Measurements from ENCODE around the gene MAP3K9. TPM values are rescaled to one million over a fixed set of nuclear protein-coding genes. Genes with fewer than 3 reads are reported as not detected.

The MAP3K9 gene
- total RNA-seq, 2 experiments from 2014 or later: 5.2 to 6.1 TPM

GRCh38 chr14:70742316-70742715 lies 67.0 kb downstream of the MAP3K9 start:
- Mint-ChIP-seq H3K9me3 (ENCODE audit: low read depth) (no peaks in the 10 kb centered on the region), H3K27ac (no peak overlapping the region), H3K36me3 (ENCODE audit: low read depth) (peaks cover 12% of the 10 kb centered on the region), H3K4me3 (no peak overlapping the region), H3K4me1 (no peaks in the 10 kb centered on the region), H3K27me3 (no peaks in the 10 kb centered on the region)
- intact Hi-C loops (cut with DNase I, micrococcal nuclease): no loop called here
- ATAC-seq (no peak), DNase-seq (no peak)
- CTCF ChIA-PET: no interaction called here
- POLR2A ChIA-PET: interaction anchor here (0.6 kb wide), 1 partner anchor 76 kb away, joined by 3 read pairs; no protein-coding TSS in a partner anchor

GRCh38 chr14:70741482-70741881 lies 67.8 kb downstream of the MAP3K9 start:
- DNase-seq (no peak), ATAC-seq (no peak)
- ChIA-PET CTCF (no interaction called here), POLR2A (no interaction called here)
- H3K27me3 Mint-ChIP-seq: no peaks in the 10 kb centered on the region
- no peak overlapping the region for H3K27ac Mint-ChIP-seq
- H3K4me1 Mint-ChIP-seq: no peaks in the 10 kb centered on the region
- no peak overlapping the region for H3K4me3 Mint-ChIP-seq
- peaks cover 12% of the 10 kb centered on the region for H3K36me3 Mint-ChIP-seq (ENCODE audit: low read depth)
- intact Hi-C loops (cut with DNase I, micrococcal nuclease): no loop called here
- no peaks in the 10 kb centered on the region for H3K9me3 Mint-ChIP-seq (ENCODE audit: low read depth)

- H3K4me1 Mint-ChIP-seq: no peaks in the 10 kb centered on the region
- no peaks in the 10 kb centered on the region for H3K9me3 Mint-ChIP-seq (ENCODE audit: low read depth)
- no peak overlapping the region for H3K27ac Mint-ChIP-seq
- intact Hi-C loops (cut with DNase I, micrococcal nuclease): no loop called here
- CTCF ChIA-PET: interaction anchor here (0.7 kb wide), 1 partner anchor 24 kb away, joined by 3 read pairs; no protein-coding TSS in a partner anchor
- ATAC-seq (no peak), DNase-seq (no peak)
- no peaks in the 10 kb centered on the region for H3K27me3 Mint-ChIP-seq
- no peak overlapping the region for H3K4me3 Mint-ChIP-seq
- POLR2A ChIA-PET: no interaction called here
- peaks cover 19% of the 10 kb centered on the region for H3K36me3 Mint-ChIP-seq (ENCODE audit: low read depth)
Observed at GRCh38 chr14:70735043-70735442, 74.3 kb downstream of the MAP3K9 start.

GRCh38 chr14:70731447-70732239 lies 77.7 kb downstream of the MAP3K9 start:
- peak; percentile 44 for ATAC-seq
- ChIA-PET POLR2A (interaction anchor here (0.8 kb wide), 1 partner anchor 414 kb away, joined by 4 read pairs; no protein-coding TSS in a partner anchor), CTCF (interaction anchor here (0.6 kb wide), 1 partner anchor 1821 kb away, joined by 3 read pairs; no protein-coding TSS in a partner anchor)
- intact Hi-C loops (cut with DNase I, micrococcal nuclease): no loop called here
- no peaks in the 10 kb centered on the region for H3K9me3 Mint-ChIP-seq (ENCODE audit: low read depth)
- no peaks in the 10 kb centered on the region for H3K4me1 Mint-ChIP-seq
- peaks cover 10% of the 10 kb centered on the region for H3K36me3 Mint-ChIP-seq (ENCODE audit: low read depth)
- peak; percentile 8 for DNase-seq
- no peaks in the 10 kb centered on the region for H3K27me3 Mint-ChIP-seq
- no peak overlapping the region for H3K4me3 Mint-ChIP-seq
- no peak overlapping the region for H3K27ac Mint-ChIP-seq

- Mint-ChIP-seq H3K36me3 (ENCODE audit: low read depth) (peaks cover 10% of the 10 kb centered on the region), H3K27me3 (no peaks in the 10 kb centered on the region), H3K27ac (no peak overlapping the region), H3K4me3 (no peak overlapping the region), H3K9me3 (ENCODE audit: low read depth) (no peaks in the 10 kb centered on the region), H3K4me1 (no peaks in the 10 kb centered on the region)
- ATAC-seq: no peak
- POLR2A ChIA-PET: no interaction called here
- no peak for DNase-seq
- CTCF ChIA-PET: no interaction called here
- intact Hi-C loops (cut with DNase I, micrococcal nuclease): no loop called here
Observed at GRCh38 chr14:70730393-70730792, 78.9 kb downstream of the MAP3K9 start.

- no peaks in the 10 kb centered on the region for H3K4me1 Mint-ChIP-seq
- H3K4me3 Mint-ChIP-seq: no peak overlapping the region
- ATAC-seq (no peak), DNase-seq (no peak)
- ChIA-PET CTCF (no interaction called here), POLR2A (no interaction called here)
- no peak overlapping the region for H3K27ac Mint-ChIP-seq
- H3K27me3 Mint-ChIP-seq: no peaks in the 10 kb centered on the region
- H3K9me3 Mint-ChIP-seq (ENCODE audit: low read depth): no peaks in the 10 kb centered on the region
- intact Hi-C loops (cut with DNase I, micrococcal nuclease): no loop called here
- H3K36me3 Mint-ChIP-seq (ENCODE audit: low read depth): peaks cover 5% of the 10 kb centered on the region
Observed at GRCh38 chr14:70726651-70727375, 82.5 kb downstream of the MAP3K9 start.

- POLR2A ChIA-PET: no interaction called here
- no peaks in the 10 kb centered on the region for H3K27me3 Mint-ChIP-seq
- CTCF ChIA-PET: no interaction called here
- DNase-seq (no peak), ATAC-seq (no peak)
- no peaks in the 10 kb centered on the region for H3K9me3 Mint-ChIP-seq (ENCODE audit: low read depth)
- no peak overlapping the region for H3K27ac Mint-ChIP-seq
- peaks cover 3% of the 10 kb centered on the region for H3K36me3 Mint-ChIP-seq (ENCODE audit: low read depth)
- H3K4me3 Mint-ChIP-seq: no peak overlapping the region
- no peaks in the 10 kb centered on the region for H3K4me1 Mint-ChIP-seq
- intact Hi-C loops (cut with DNase I, micrococcal nuclease): no loop called here
Observed at GRCh38 chr14:70724944-70725343, 84.4 kb downstream of the MAP3K9 start.

GRCh38 chr14:70724110-70724509 lies 85.2 kb downstream of the MAP3K9 start:
- Mint-ChIP-seq H3K4me1 (no peaks in the 10 kb centered on the region), H3K4me3 (no peak overlapping the region), H3K36me3 (ENCODE audit: low read depth) (no peaks in the 10 kb centered on the region), H3K27me3 (no peaks in the 10 kb centered on the region), H3K9me3 (ENCODE audit: low read depth) (no peaks in the 10 kb centered on the region), H3K27ac (no peak overlapping the region)
- ChIA-PET CTCF (no interaction called here), POLR2A (no interaction called here)
- intact Hi-C loops (cut with DNase I, micrococcal nuclease): no loop called here
- ATAC-seq (no peak), DNase-seq (no peak)

GRCh38 chr14:70723276-70723675 lies 86.0 kb downstream of the MAP3K9 start:
- POLR2A ChIA-PET: no interaction called here
- no peaks in the 10 kb centered on the region for H3K9me3 Mint-ChIP-seq (ENCODE audit: low read depth)
- no peak overlapping the region for H3K27ac Mint-ChIP-seq
- no peaks in the 10 kb centered on the region for H3K4me1 Mint-ChIP-seq
- intact Hi-C loops (cut with DNase I, micrococcal nuclease): no loop called here
- CTCF ChIA-PET: interaction anchor here (0.7 to 1.4 kb wide), 6 partner anchors 9 to 932 kb away, joined by 3 to 6 read pairs (median 3); no protein-coding TSS in a partner anchor
- H3K36me3 Mint-ChIP-seq (ENCODE audit: low read depth): no peaks in the 10 kb centered on the region
- H3K4me3 Mint-ChIP-seq: no peak overlapping the region
- H3K27me3 Mint-ChIP-seq: no peaks in the 10 kb centered on the region
- ATAC-seq: no peak
- no peak for DNase-seq

- intact Hi-C loops (cut with DNase I, micrococcal nuclease): no loop called here
- H3K36me3 Mint-ChIP-seq (ENCODE audit: low read depth): no peaks in the 10 kb centered on the region
- H3K9me3 Mint-ChIP-seq (ENCODE audit: low read depth): no peaks in the 10 kb centered on the region
- H3K27ac Mint-ChIP-seq: no peak overlapping the region
- ChIA-PET CTCF (interaction anchor here (0.6 to 1.4 kb wide), 6 partner anchors 8 to 99 kb away, joined by 3 to 6 read pairs (median 4); no protein-coding TSS in a partner anchor), POLR2A (no interaction called here)
- H3K4me1 Mint-ChIP-seq: no peaks in the 10 kb centered on the region
- DNase-seq (no peak), ATAC-seq (no peak)
- no peaks in the 10 kb centered on the region for H3K27me3 Mint-ChIP-seq
- no peak overlapping the region for H3K4me3 Mint-ChIP-seq
Observed at GRCh38 chr14:70722418-70722817, 86.9 kb downstream of the MAP3K9 start.

GRCh38 chr14:70721542-70721941 lies 87.8 kb downstream of the MAP3K9 start:
- Mint-ChIP-seq H3K27me3 (no peaks in the 10 kb centered on the region), H3K27ac (no peak overlapping the region), H3K4me3 (no peak overlapping the region), H3K9me3 (ENCODE audit: low read depth) (no peaks in the 10 kb centered on the region), H3K4me1 (no peaks in the 10 kb centered on the region), H3K36me3 (ENCODE audit: low read depth) (no peaks in the 10 kb centered on the region)
- no peak for DNase-seq
- POLR2A ChIA-PET: interaction anchor here (0.6 kb wide), 1 partner anchor 773 kb away, joined by 3 read pairs; no protein-coding TSS in a partner anchor
- CTCF ChIA-PET: interaction anchor here (0.7 to 1.4 kb wide), 5 partner anchors 9 to 100 kb away, joined by 3 to 5 read pairs (median 3); no protein-coding TSS in a partner anchor
- intact Hi-C loops (cut with DNase I, micrococcal nuclease): no loop called here
- no peak for ATAC-seq
